Liver (tissue), 3 donors: ENCODE measurements around the gene PTPN22.

Experiments
- FOXA1 ChIP-seq: IDR thresholded peaks from 2 replicates; pipeline ENCODE4 v1.6.1; 2016; ENCODE audit warnings: antibody characterized with exemption
- GABPA ChIP-seq, 2 donors: IDR thresholded peaks in 1 of 2; conservative IDR thresholded peaks in 1 of 2; 2 replicates each; pipeline ENCODE4 v1.6.1; 2016; ENCODE audit warnings: antibody characterized with exemption in 2 of 2, mild to moderate bottlenecking in 1 of 2, moderate library complexity in 1 of 2
- NR2F2 ChIP-seq: IDR thresholded peaks from 2 replicates; pipeline ENCODE4 v1.6.1; 2016; ENCODE audit warnings: antibody characterized with exemption
- RAD21 ChIP-seq, 2 donors: IDR thresholded peaks; 2 replicates each; pipeline ENCODE4 v1.6.1; 2016; ENCODE audit warnings: antibody characterized with exemption in 2 of 2, mild to moderate bottlenecking in 2 of 2
- RXRA ChIP-seq, 2 donors: IDR thresholded peaks; 2 replicates each; pipeline ENCODE4 v1.6.1; 2017 to 2018; ENCODE audit warnings: antibody characterized with exemption in 2 of 2, mild to moderate bottlenecking in 1 of 2
- SP1 ChIP-seq: IDR thresholded peaks from 2 replicates; pipeline ENCODE4 v1.6.1; 2018; ENCODE audit warnings: antibody characterized with exemption, mild to moderate bottlenecking
- TAF1 ChIP-seq: conservative IDR thresholded peaks from 2 replicates; pipeline ENCODE4 v1.6.1; 2016; ENCODE audit warnings: antibody characterized with exemption, mild to moderate bottlenecking
- YY1 ChIP-seq: IDR thresholded peaks from 2 replicates; pipeline ENCODE4 v1.6.1; 2016; ENCODE audit warnings: antibody characterized with exemption, mild to moderate bottlenecking
- TF ChIP-seq, protein P1 (sequence below): fragments of 150-350 bp; IDR thresholded peaks from 2 replicates; pipeline ENCODE4 v1.5.1; 2017; ENCODE audit warnings: improper control_type of control experiment, low read depth, low read length; ENCODE audit not compliant: missing input control
- TF ChIP-seq, protein P2 (sequence below): IDR thresholded peaks from 2 replicates; pipeline ENCODE4 v1.6.1; 2016; ENCODE audit warnings: antibody characterized with exemption, mild to moderate bottlenecking
- TF ChIP-seq, protein P3 (sequence below): IDR thresholded peaks from 2 replicates; pipeline ENCODE4 v1.6.1; 2016; ENCODE audit warnings: antibody characterized with exemption
- TF ChIP-seq, protein P4 (sequence below): IDR thresholded peaks from 2 replicates; pipeline ENCODE4 v1.6.1; 2016; ENCODE audit warnings: antibody characterized with exemption
- TF ChIP-seq, protein P5 (sequence below): IDR thresholded peaks from 2 replicates; pipeline ENCODE4 v1.6.1; 2016; ENCODE audit warnings: antibody characterized with exemption
- donor health status: healthy.
- donor health status: healthy.

DNA sequence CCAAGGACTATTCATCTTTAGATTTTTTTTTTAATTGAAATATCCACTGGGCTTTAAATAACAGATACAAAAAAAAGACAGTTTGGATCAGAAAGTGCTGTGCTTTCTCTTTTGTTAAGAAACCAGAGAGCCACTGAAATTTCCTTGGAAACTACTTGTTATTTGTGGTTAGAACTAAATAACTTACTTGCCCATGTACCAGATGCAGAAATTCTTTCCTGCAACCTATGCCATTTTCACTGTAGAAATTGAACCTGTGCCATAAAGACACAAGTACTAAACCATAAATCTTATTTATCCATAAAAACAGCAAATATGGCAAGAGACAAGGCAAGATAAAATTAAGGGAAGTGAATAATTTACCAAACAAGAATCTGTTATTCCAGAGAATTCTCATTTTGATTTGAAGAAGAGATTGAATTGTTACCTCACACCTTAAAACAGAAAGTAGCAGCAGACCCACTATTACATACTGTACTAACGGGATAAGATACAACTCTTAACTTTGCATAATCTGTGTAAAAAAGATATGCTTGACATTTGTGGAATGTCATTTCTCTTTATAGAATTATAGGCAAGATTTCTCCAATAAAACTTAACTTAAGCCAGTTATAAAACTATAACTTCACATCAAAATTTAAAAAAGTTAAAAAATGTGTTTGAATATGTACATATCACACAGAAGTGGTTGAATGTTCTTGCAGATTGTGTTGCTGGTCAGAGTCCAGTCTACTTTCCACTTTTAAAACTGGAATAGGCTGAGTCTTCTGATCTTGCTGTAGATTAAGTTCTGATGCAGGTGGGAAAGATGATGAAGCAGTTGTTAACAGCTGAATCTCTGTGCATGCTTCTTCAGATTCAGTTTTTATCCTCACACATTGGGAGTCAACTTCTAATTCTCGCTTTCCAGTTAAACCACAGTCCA, 105.9 kb downstream of the PTPN22 start:
- TF ChIP-seq, protein P1, sequence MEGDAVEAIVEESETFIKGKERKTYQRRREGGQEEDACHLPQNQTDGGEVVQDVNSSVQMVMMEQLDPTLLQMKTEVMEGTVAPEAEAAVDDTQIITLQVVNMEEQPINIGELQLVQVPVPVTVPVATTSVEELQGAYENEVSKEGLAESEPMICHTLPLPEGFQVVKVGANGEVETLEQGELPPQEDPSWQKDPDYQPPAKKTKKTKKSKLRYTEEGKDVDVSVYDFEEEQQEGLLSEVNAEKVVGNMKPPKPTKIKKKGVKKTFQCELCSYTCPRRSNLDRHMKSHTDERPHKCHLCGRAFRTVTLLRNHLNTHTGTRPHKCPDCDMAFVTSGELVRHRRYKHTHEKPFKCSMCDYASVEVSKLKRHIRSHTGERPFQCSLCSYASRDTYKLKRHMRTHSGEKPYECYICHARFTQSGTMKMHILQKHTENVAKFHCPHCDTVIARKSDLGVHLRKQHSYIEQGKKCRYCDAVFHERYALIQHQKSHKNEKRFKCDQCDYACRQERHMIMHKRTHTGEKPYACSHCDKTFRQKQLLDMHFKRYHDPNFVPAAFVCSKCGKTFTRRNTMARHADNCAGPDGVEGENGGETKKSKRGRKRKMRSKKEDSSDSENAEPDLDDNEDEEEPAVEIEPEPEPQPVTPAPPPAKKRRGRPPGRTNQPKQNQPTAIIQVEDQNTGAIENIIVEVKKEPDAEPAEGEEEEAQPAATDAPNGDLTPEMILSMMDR: no peak
- TF ChIP-seq RAD21 (IDR thresholded peaks at IDR 0.05) (no peak), YY1 (no peak), SP1 (no peak), GABPA (IDR thresholded peaks at IDR 0.05 in 1 of 2, conservative IDR thresholded peaks at IDR 0.05 in 1 of 2) (no peak), TAF1 (no peak), NR2F2 (no peak), RXRA (IDR thresholded peaks at IDR 0.05) (no peak), FOXA1 (no peak)
- TF ChIP-seq, protein P2, sequence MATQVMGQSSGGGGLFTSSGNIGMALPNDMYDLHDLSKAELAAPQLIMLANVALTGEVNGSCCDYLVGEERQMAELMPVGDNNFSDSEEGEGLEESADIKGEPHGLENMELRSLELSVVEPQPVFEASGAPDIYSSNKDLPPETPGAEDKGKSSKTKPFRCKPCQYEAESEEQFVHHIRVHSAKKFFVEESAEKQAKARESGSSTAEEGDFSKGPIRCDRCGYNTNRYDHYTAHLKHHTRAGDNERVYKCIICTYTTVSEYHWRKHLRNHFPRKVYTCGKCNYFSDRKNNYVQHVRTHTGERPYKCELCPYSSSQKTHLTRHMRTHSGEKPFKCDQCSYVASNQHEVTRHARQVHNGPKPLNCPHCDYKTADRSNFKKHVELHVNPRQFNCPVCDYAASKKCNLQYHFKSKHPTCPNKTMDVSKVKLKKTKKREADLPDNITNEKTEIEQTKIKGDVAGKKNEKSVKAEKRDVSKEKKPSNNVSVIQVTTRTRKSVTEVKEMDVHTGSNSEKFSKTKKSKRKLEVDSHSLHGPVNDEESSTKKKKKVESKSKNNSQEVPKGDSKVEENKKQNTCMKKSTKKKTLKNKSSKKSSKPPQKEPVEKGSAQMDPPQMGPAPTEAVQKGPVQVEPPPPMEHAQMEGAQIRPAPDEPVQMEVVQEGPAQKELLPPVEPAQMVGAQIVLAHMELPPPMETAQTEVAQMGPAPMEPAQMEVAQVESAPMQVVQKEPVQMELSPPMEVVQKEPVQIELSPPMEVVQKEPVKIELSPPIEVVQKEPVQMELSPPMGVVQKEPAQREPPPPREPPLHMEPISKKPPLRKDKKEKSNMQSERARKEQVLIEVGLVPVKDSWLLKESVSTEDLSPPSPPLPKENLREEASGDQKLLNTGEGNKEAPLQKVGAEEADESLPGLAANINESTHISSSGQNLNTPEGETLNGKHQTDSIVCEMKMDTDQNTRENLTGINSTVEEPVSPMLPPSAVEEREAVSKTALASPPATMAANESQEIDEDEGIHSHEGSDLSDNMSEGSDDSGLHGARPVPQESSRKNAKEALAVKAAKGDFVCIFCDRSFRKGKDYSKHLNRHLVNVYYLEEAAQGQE: no peak
- TF ChIP-seq, protein P3, sequence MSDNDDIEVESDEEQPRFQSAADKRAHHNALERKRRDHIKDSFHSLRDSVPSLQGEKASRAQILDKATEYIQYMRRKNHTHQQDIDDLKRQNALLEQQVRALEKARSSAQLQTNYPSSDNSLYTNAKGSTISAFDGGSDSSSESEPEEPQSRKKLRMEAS: no peak
- TF ChIP-seq, protein P4, sequence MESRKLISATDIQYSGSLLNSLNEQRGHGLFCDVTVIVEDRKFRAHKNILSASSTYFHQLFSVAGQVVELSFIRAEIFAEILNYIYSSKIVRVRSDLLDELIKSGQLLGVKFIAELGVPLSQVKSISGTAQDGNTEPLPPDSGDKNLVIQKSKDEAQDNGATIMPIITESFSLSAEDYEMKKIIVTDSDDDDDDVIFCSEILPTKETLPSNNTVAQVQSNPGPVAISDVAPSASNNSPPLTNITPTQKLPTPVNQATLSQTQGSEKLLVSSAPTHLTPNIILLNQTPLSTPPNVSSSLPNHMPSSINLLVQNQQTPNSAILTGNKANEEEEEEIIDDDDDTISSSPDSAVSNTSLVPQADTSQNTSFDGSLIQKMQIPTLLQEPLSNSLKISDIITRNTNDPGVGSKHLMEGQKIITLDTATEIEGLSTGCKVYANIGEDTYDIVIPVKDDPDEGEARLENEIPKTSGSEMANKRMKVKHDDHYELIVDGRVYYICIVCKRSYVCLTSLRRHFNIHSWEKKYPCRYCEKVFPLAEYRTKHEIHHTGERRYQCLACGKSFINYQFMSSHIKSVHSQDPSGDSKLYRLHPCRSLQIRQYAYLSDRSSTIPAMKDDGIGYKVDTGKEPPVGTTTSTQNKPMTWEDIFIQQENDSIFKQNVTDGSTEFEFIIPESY: no peak
- TF ChIP-seq, protein P5, sequence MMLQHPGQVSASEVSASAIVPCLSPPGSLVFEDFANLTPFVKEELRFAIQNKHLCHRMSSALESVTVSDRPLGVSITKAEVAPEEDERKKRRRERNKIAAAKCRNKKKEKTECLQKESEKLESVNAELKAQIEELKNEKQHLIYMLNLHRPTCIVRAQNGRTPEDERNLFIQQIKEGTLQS: no peak
